C4-2B (cell line): ENCODE data around the gene PROP1.
"Not testable (repeated sequence)": the region's sequence is repeated elsewhere in the genome, so short reads cannot be mapped to it uniquely, and the experiment has no call there.

ENCODE experiments used
- ZFX ChIP-seq: fragments of 450-650 bp; IDR thresholded peaks from 2 replicates; pipeline ENCODE4 v1.6.1; 2017
- TF ChIP-seq, protein P1 (sequence below): fragments of 450-650 bp; conservative IDR thresholded peaks from 2 replicates; pipeline ENCODE4 v1.5.1; 2017; ENCODE audit warnings: mild to moderate bottlenecking

DNA sequence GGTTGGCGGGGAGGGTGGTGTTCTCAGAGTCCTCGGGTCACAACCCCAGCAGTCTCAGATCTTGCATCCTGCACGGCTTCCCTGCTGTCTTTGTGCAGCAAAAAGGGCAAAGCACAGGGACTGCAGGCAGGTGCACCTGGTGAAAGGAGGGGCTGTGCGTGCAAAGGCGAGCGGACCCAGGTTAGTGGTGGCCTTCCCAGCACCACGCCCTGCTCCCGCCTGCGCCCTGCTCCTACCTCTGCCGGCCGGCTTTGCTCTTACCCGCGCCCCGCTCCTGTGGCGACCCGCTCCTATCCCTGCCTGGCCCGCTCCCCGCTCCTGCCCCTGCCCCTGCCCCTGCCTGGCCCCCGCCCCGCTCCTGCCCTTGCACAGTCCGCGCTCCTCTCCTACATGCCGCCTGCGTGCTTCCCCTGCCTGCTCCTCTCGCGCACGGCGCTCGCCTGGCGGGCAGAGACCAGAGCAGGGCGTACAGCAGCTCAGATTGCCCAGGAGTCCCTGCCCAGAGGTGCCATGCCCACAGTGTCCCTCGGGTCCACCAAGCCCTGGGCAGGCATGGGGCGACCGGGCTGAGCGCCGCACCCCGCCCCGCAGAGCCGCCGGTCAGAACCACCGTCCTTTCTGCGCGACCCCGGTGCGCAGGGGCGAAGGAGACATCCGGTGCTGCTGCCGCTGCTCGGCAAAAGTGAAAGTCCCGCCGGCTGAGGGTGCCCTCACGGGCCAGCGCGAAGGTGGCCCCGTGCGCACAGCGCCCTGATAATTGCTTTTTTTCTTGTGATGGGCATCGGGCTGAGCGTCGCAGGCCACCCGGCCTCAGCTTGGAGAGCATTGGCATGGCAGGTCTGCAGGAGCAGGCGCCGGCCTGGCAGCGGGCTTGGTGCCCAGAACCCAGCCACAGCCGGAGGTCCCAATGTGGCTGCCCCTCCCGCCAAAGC is 52.0 kb downstream of the PROP1 start:
- TF ChIP-seq, protein P1, sequence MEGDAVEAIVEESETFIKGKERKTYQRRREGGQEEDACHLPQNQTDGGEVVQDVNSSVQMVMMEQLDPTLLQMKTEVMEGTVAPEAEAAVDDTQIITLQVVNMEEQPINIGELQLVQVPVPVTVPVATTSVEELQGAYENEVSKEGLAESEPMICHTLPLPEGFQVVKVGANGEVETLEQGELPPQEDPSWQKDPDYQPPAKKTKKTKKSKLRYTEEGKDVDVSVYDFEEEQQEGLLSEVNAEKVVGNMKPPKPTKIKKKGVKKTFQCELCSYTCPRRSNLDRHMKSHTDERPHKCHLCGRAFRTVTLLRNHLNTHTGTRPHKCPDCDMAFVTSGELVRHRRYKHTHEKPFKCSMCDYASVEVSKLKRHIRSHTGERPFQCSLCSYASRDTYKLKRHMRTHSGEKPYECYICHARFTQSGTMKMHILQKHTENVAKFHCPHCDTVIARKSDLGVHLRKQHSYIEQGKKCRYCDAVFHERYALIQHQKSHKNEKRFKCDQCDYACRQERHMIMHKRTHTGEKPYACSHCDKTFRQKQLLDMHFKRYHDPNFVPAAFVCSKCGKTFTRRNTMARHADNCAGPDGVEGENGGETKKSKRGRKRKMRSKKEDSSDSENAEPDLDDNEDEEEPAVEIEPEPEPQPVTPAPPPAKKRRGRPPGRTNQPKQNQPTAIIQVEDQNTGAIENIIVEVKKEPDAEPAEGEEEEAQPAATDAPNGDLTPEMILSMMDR, result not testable (repeated sequence)
- TF ChIP-seq ZFX, result not testable (repeated sequence)
